Liver (tissue), 9 donors: Measurements from ENCODE around the gene TRIM65. TPM values are rescaled to one million over a fixed set of nuclear protein-coding genes. Genes with fewer than 3 reads are reported as not detected.
"Not testable (repeated sequence)": the region's sequence is repeated elsewhere in the genome, so short reads cannot be mapped to it uniquely, and the experiment has no call there.

Experiments used
- DNase-seq: peaks from one replicate; pipeline ENCODE4 v3.0.0-alpha.2; 2017; ENCODE audit warnings: low spot score
- H3K27ac ChIP-seq, 2 donors: one replicate each; pipeline ENCODE4 v1.7.0; 2013; ENCODE audit warnings: inconsistent platforms in 2 of 2, low read length in 2 of 2, control low read depth in 1 of 2, low read depth in 1 of 2, mild to moderate bottlenecking in 1 of 2
- H3K27me3 ChIP-seq, 4 donors: one replicate each; pipeline versions ENCODE4 v1.6.1 to v1.7.0; 2013; ENCODE audit warnings: low read length in 3 of 4, inconsistent platforms in 1 of 4, mild to moderate bottlenecking in 1 of 4, moderate library complexity in 1 of 4; ENCODE audit not compliant: control insufficient read depth in 4 of 4, insufficient read depth in 4 of 4
- H3K36me3 ChIP-seq, 4 donors: one replicate each; pipeline versions ENCODE4 v1.6.1 to v1.7.0; 2013; ENCODE audit warnings: low read length in 3 of 4, mild to moderate bottlenecking in 3 of 4, low read depth in 1 of 4, moderate library complexity in 1 of 4; ENCODE audit not compliant: control insufficient read depth in 4 of 4, insufficient read depth in 3 of 4
- H3K4me1 ChIP-seq, 4 donors: one replicate each; pipeline versions ENCODE4 v1.6.1 to v1.7.0; 2013; ENCODE audit warnings: low read length in 3 of 4, mild to moderate bottlenecking in 3 of 4, moderate library complexity in 1 of 4; ENCODE audit not compliant: control insufficient read depth in 4 of 4, insufficient read depth in 4 of 4
- H3K4me3 ChIP-seq, 3 donors: one replicate each; pipeline versions ENCODE4 v1.6.1 to v1.7.0; 2013; ENCODE audit warnings: low read length in 3 of 3, control low read depth in 1 of 3, low read depth in 1 of 3, mild to moderate bottlenecking in 1 of 3
- H3K9ac ChIP-seq, 2 donors: one replicate each; pipeline ENCODE4 v1.7.0; 2013; ENCODE audit warnings: low read length in 2 of 2, mild to moderate bottlenecking in 2 of 2, moderate library complexity in 2 of 2, control low read depth in 1 of 2, low read depth in 1 of 2
- H3K9me3 ChIP-seq, 4 donors: one replicate each; pipeline versions ENCODE4 v1.6.1 to v1.7.0; 2013; ENCODE audit warnings: low read length in 3 of 4; ENCODE audit not compliant: control insufficient read depth in 4 of 4
- EGR1 ChIP-seq, 2 donors: IDR thresholded peaks; 2 replicates each; pipeline ENCODE4 v1.6.1; 2016 to 2018; ENCODE audit warnings: antibody characterized with exemption in 2 of 2, low read depth in 2 of 2
- FOXA1 ChIP-seq: IDR thresholded peaks from 2 replicates; pipeline ENCODE4 v1.6.1; 2016; ENCODE audit warnings: antibody characterized with exemption
- FOXA2 ChIP-seq: IDR thresholded peaks from 2 replicates; pipeline ENCODE4 v1.6.1; 2016; ENCODE audit warnings: antibody characterized with exemption
- GABPA ChIP-seq, 2 donors: IDR thresholded peaks in 1 of 2; conservative IDR thresholded peaks in 1 of 2; 2 replicates each; pipeline ENCODE4 v1.6.1; 2016; ENCODE audit warnings: antibody characterized with exemption in 2 of 2, mild to moderate bottlenecking in 1 of 2, moderate library complexity in 1 of 2
- HNF4A ChIP-seq, 2 donors: conservative IDR thresholded peaks; 2 replicates each; pipeline ENCODE4 v1.6.1; 2016; ENCODE audit warnings: antibody characterized with exemption in 2 of 2, mild to moderate bottlenecking in 2 of 2
- HNF4G ChIP-seq: IDR thresholded peaks from 2 replicates; pipeline ENCODE4 v1.6.1; 2016; ENCODE audit warnings: antibody characterized with exemption
- JUND ChIP-seq, 2 donors: IDR thresholded peaks; 2 replicates each; pipeline ENCODE4 v1.6.1; 2016; ENCODE audit warnings: antibody characterized with exemption in 2 of 2
- NR2F2 ChIP-seq: IDR thresholded peaks from 2 replicates; pipeline ENCODE4 v1.6.1; 2016; ENCODE audit warnings: antibody characterized with exemption
- RAD21 ChIP-seq, 2 donors: IDR thresholded peaks; 2 replicates each; pipeline ENCODE4 v1.6.1; 2016; ENCODE audit warnings: antibody characterized with exemption in 2 of 2, mild to moderate bottlenecking in 2 of 2
- RXRA ChIP-seq, 2 donors: IDR thresholded peaks; 2 replicates each; pipeline ENCODE4 v1.6.1; 2017 to 2018; ENCODE audit warnings: antibody characterized with exemption in 2 of 2, mild to moderate bottlenecking in 1 of 2
- SP1 ChIP-seq: IDR thresholded peaks from 2 replicates; pipeline ENCODE4 v1.6.1; 2018; ENCODE audit warnings: antibody characterized with exemption, mild to moderate bottlenecking
- TAF1 ChIP-seq: conservative IDR thresholded peaks from 2 replicates; pipeline ENCODE4 v1.6.1; 2016; ENCODE audit warnings: antibody characterized with exemption, mild to moderate bottlenecking
- YY1 ChIP-seq: IDR thresholded peaks from 2 replicates; pipeline ENCODE4 v1.6.1; 2016; ENCODE audit warnings: antibody characterized with exemption, mild to moderate bottlenecking
- WGBS: extraction: QIAGEN DNeasy Blood & Tissue Kit; methylation state at CpG from one replicate; pipeline ENCODE4 v1.1.7; 2013; 5-methylcytosine and 5-hydroxymethylcytosine counted together
- polyA plus RNA-seq, 2 donors: library from polyadenylated mRNA; stranded (reverse) in 1 of 2; unstranded in 1 of 2; fragments of 200-250 nt in 1 of 2; fragments of >200 nt in 1 of 2; fragmentation: Nextera tagmentation in 1 of 2; extraction: Ambion mirVana in 1 of 2; gene quantifications; one replicate each; pipeline versions ENCODE4 v1.2.1 to v1.2.3, GENCODE V29; 2013 to 2015
- total RNA-seq, 2 donors: library from RNA; depleted of rRNA; stranded (reverse); fragments of >200 nt; gene quantifications; one replicate each; pipeline ENCODE4 v1.2.3, GENCODE V29; 2014
- TF ChIP-seq, protein P1 (sequence below): IDR thresholded peaks from 2 replicates; pipeline ENCODE4 v1.6.1; 2016; ENCODE audit warnings: antibody characterized with exemption, mild to moderate bottlenecking
- TF ChIP-seq, protein P2 (sequence below): fragments of 150-350 bp; IDR thresholded peaks from 2 replicates; pipeline ENCODE4 v1.5.1; 2017; ENCODE audit warnings: improper control_type of control experiment, low read depth, low read length; ENCODE audit not compliant: missing input control
- TF ChIP-seq, protein P3 (sequence below): IDR thresholded peaks from 2 replicates; pipeline ENCODE4 v1.6.1; 2016; ENCODE audit warnings: antibody characterized with exemption
- TF ChIP-seq, protein P4 (sequence below): IDR thresholded peaks from 2 replicates; pipeline ENCODE4 v1.6.1; 2016; ENCODE audit warnings: antibody characterized with exemption
- TF ChIP-seq, protein P5 (sequence below): IDR thresholded peaks from 2 replicates; pipeline ENCODE4 v1.6.1; 2016; ENCODE audit warnings: antibody characterized with exemption
- donor health status: healthy.
- donor health status: healthy.
- donor health status: healthy.
- donor health status: healthy.
- donor health status: healthy.

TRIM65 gene
- total and polyA plus RNA-seq, 4 donors = 1.5 to 8.6 (median 6.5) TPM

DNA sequence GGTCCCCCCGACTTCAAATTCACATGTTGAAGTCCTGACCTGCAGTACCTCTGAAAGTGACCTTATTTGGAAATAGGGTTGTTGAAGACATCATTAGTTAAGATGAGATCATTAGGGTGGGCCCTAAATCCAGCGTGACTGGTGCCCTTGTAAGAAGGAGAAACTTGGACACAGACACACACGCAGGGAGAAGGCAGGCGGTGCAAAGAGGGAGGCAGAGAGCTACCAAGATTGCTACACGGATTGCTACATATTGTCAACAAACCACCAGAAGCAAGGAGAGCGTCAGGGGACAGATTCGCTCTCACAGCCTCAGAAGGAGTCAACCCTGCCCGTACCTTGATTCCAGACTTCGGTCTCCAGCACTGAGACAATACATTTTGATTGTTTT, 34.8 kb downstream of the TRIM65 start:
- H3K36me3 ChIP-seq = no peaks in the 10 kb centered on the region
- peaks cover 0 to 2% (median 0%) of the 10 kb centered on the region in 4 donors for H3K4me1 ChIP-seq
- TF ChIP-seq RXRA (IDR thresholded peaks at IDR 0.05) (no peak), FOXA2 (no peak), JUND (IDR thresholded peaks at IDR 0.05) (no peak), HNF4A (conservative IDR thresholded peaks at IDR 0.05) (no peak), YY1 (no peak), GABPA (IDR thresholded peaks at IDR 0.05 in 1 of 2, conservative IDR thresholded peaks at IDR 0.05 in 1 of 2) (no peak), SP1 (no peak), FOXA1 (no peak), HNF4G (no peak), TAF1 (no peak), NR2F2 (no peak), EGR1 (IDR thresholded peaks at IDR 0.05; ENCODE audit: low read depth in 2 of 2) (no peak), RAD21 (IDR thresholded peaks at IDR 0.05) (no peak)
- TF ChIP-seq, protein P1, sequence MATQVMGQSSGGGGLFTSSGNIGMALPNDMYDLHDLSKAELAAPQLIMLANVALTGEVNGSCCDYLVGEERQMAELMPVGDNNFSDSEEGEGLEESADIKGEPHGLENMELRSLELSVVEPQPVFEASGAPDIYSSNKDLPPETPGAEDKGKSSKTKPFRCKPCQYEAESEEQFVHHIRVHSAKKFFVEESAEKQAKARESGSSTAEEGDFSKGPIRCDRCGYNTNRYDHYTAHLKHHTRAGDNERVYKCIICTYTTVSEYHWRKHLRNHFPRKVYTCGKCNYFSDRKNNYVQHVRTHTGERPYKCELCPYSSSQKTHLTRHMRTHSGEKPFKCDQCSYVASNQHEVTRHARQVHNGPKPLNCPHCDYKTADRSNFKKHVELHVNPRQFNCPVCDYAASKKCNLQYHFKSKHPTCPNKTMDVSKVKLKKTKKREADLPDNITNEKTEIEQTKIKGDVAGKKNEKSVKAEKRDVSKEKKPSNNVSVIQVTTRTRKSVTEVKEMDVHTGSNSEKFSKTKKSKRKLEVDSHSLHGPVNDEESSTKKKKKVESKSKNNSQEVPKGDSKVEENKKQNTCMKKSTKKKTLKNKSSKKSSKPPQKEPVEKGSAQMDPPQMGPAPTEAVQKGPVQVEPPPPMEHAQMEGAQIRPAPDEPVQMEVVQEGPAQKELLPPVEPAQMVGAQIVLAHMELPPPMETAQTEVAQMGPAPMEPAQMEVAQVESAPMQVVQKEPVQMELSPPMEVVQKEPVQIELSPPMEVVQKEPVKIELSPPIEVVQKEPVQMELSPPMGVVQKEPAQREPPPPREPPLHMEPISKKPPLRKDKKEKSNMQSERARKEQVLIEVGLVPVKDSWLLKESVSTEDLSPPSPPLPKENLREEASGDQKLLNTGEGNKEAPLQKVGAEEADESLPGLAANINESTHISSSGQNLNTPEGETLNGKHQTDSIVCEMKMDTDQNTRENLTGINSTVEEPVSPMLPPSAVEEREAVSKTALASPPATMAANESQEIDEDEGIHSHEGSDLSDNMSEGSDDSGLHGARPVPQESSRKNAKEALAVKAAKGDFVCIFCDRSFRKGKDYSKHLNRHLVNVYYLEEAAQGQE = no peak
- TF ChIP-seq, protein P2, sequence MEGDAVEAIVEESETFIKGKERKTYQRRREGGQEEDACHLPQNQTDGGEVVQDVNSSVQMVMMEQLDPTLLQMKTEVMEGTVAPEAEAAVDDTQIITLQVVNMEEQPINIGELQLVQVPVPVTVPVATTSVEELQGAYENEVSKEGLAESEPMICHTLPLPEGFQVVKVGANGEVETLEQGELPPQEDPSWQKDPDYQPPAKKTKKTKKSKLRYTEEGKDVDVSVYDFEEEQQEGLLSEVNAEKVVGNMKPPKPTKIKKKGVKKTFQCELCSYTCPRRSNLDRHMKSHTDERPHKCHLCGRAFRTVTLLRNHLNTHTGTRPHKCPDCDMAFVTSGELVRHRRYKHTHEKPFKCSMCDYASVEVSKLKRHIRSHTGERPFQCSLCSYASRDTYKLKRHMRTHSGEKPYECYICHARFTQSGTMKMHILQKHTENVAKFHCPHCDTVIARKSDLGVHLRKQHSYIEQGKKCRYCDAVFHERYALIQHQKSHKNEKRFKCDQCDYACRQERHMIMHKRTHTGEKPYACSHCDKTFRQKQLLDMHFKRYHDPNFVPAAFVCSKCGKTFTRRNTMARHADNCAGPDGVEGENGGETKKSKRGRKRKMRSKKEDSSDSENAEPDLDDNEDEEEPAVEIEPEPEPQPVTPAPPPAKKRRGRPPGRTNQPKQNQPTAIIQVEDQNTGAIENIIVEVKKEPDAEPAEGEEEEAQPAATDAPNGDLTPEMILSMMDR = no peak
- TF ChIP-seq, protein P3, sequence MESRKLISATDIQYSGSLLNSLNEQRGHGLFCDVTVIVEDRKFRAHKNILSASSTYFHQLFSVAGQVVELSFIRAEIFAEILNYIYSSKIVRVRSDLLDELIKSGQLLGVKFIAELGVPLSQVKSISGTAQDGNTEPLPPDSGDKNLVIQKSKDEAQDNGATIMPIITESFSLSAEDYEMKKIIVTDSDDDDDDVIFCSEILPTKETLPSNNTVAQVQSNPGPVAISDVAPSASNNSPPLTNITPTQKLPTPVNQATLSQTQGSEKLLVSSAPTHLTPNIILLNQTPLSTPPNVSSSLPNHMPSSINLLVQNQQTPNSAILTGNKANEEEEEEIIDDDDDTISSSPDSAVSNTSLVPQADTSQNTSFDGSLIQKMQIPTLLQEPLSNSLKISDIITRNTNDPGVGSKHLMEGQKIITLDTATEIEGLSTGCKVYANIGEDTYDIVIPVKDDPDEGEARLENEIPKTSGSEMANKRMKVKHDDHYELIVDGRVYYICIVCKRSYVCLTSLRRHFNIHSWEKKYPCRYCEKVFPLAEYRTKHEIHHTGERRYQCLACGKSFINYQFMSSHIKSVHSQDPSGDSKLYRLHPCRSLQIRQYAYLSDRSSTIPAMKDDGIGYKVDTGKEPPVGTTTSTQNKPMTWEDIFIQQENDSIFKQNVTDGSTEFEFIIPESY = no peak
- TF ChIP-seq, protein P4, sequence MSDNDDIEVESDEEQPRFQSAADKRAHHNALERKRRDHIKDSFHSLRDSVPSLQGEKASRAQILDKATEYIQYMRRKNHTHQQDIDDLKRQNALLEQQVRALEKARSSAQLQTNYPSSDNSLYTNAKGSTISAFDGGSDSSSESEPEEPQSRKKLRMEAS = no peak
- TF ChIP-seq, protein P5, sequence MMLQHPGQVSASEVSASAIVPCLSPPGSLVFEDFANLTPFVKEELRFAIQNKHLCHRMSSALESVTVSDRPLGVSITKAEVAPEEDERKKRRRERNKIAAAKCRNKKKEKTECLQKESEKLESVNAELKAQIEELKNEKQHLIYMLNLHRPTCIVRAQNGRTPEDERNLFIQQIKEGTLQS = no peak
- H3K9me3 ChIP-seq = no peaks in the 10 kb centered on the region
- 81% methylated on average over 9 of the region's 9 CpGs for WGBS
- no peak for DNase-seq
- no peak overlapping the region for H3K9ac ChIP-seq
- no peak overlapping the region for H3K27ac ChIP-seq
- H3K4me3 ChIP-seq = no peak overlapping the region
- no peaks in the 10 kb centered on the region for H3K27me3 ChIP-seq

DNA sequence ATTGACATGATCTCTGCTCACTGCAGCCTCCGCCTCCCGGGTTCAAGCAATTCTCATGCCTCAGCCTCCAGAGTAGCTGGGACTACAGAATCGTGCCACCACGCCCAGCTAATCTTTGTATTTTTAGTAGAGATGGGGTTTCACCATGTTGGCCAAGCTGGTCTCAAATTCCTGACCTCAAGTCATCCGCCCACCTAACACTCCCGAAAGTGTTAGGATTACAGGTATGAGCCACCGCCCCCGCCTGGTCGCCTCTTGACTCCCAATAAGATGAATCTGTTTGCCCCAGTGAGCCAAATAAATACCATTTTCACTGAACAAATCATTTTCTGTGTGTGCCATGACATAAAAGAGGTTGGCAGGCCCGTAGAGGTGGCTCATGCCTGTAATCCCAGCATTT, 37.4 kb downstream of the TRIM65 start:
- H3K4me1 ChIP-seq = peaks cover 0 to 10% (median 7%) of the 10 kb centered on the region in 4 donors
- H3K4me3 ChIP-seq, H3K9me3 ChIP-seq, H3K27ac ChIP-seq, H3K36me3 ChIP-seq, H3K27me3 ChIP-seq, H3K9ac ChIP-seq, DNase-seq: not testable (repeated sequence)
- WGBS = 90% methylated on average over 10 of the region's 10 CpGs
